Upper lobe of left lung (tissue), 6 donors: ENCODE measurements around the gene RUNX2. TPM values are rescaled to one million over a fixed set of nuclear protein-coding genes. Genes with fewer than 3 reads are reported as not detected.
A peak's percentile ranks its signal among the peaks of the same experiment; 100 is the strongest.

Experiments
- ATAC-seq, 2 donors: fragments of 200-7000 bp; cut with Tn5 transposase; one replicate each; pipeline ENCODE4 v1.9.1; 2022; ENCODE audit warnings: mild to moderate bottlenecking in 2 of 2, moderate library complexity in 2 of 2; ENCODE audit not compliant: low FRiP score in 2 of 2
- DNase-seq, 2 donors: peaks; one replicate each; pipeline ENCODE4 v3.0.0-alpha.2; 2019 to 2020
- H3K27ac ChIP-seq, 4 donors: fragments of 200-600 bp; sonication (generic); one replicate each; pipeline ENCODE4 v1.5.1; 2016 to 2019
- H3K27me3 ChIP-seq, 4 donors: fragments of 200-600 bp; sonication (generic); one replicate each; pipeline ENCODE4 v1.5.1; 2017 to 2019
- H3K36me3 ChIP-seq, 4 donors: fragments of 200-600 bp; sonication (generic); one replicate each; pipeline ENCODE4 v1.5.1; 2016 to 2019
- H3K4me1 ChIP-seq, 4 donors: fragments of 200-600 bp; sonication (generic); one replicate each; pipeline ENCODE4 v1.5.1; 2018 to 2019
- H3K4me3 ChIP-seq, 4 donors: fragments of 200-600 bp; sonication (generic); one replicate each; pipeline ENCODE4 v1.5.1; 2017 to 2019; ENCODE audit warnings: mild to moderate bottlenecking in 2 of 4, moderate library complexity in 1 of 4
- H3K9me3 ChIP-seq, 4 donors: fragments of 200-600 bp; sonication (generic); one replicate each; pipeline ENCODE4 v1.5.1; 2018 to 2019
- EP300 ChIP-seq, 4 donors: sonication (generic); formaldehyde crosslinking; IDR thresholded peaks; one replicate each; pipeline ENCODE4 v1.5.1; 2017; ENCODE audit warnings: antibody characterized with exemption in 4 of 4, control low read depth in 2 of 4
- POLR2A ChIP-seq, 4 donors: fragments of 450-650 bp; IDR thresholded peaks; one replicate each; pipeline ENCODE4 v1.5.1; 2016 to 2017; ENCODE audit warnings: antibody characterized with exemption in 4 of 4, mild to moderate bottlenecking in 2 of 4
- POLR2AphosphoS5 ChIP-seq, 2 donors: sonication (generic); formaldehyde crosslinking; IDR thresholded peaks; one replicate each; pipeline ENCODE4 v1.5.1; 2017; ENCODE audit warnings: antibody characterized with exemption in 2 of 2
- WGBS, 2 donors: methylation state at CpG; one replicate each; pipeline ENCODE4 v1.1.5; 2017 to 2018; 5-methylcytosine and 5-hydroxymethylcytosine counted together
- total RNA-seq, 6 donors: library from RNA; depleted of rRNA in 4 of 6; stranded (reverse); fragments of >200 nt in 4 of 6; gene quantifications; one replicate each; pipeline versions ENCODE4 v1.1.0 to v1.2.1, GENCODE V29; 2016 to 2021
- TF ChIP-seq, protein P1 (sequence below), 6 experiments: fragments of 450-650 bp in 4 of 6; fragments of 200-600 bp in 2 of 6; sonication (generic) in 2 of 6; IDR thresholded peaks; one replicate each; pipeline ENCODE4 v1.5.1; 2016 to 2019; ENCODE audit warnings: antibody characterized with exemption in 6 of 6
- donor health status: DM: no; HTN: no; CAD: no; lungs with moderate emphysema.
- donor health status: DM: no; HTN: yes; CAD: no; lungs with severe emphysema.

RUNX2 gene
- total RNA-seq, 6 donors from 2014 or later: 2.6 to 12.2 (median 5.5) TPM

DNA sequence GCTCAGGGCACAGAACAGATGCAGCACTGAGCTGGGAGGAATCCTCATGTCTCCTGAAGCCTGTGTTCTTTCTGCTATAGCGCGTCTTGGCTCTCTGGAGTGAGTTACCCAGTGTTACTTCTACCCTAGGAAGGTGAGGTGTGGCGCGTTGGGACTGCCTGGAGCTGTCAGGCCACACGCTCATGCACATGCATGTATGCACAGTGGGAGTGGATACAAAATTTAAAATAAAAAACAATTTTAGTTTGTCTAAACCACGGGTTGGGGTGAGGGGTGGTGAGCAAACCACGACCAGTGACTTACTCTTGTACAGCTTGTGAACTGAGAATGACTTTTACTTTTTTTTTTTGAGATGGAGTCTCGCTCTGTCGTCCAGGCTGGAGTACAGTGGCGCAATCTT is 348.2 kb downstream of the RUNX2 start:
- H3K4me1 ChIP-seq: peaks cover 0 to 7% (median 6%) of the 10 kb centered on the region in 4 donors
- H3K4me3 ChIP-seq: no peak overlapping the region
- H3K36me3 ChIP-seq: no peaks in the 10 kb centered on the region
- H3K27ac ChIP-seq: no peak overlapping the region
- ATAC-seq: peak in 1 of 2 donors; percentile 34
- 84 to 89% methylated on average over 10 of the region's 10 CpGs for WGBS, 2 donors
- no peak for TF ChIP-seq POLR2AphosphoS5 (IDR thresholded peaks at IDR 0.05)
- TF ChIP-seq, protein P1, sequence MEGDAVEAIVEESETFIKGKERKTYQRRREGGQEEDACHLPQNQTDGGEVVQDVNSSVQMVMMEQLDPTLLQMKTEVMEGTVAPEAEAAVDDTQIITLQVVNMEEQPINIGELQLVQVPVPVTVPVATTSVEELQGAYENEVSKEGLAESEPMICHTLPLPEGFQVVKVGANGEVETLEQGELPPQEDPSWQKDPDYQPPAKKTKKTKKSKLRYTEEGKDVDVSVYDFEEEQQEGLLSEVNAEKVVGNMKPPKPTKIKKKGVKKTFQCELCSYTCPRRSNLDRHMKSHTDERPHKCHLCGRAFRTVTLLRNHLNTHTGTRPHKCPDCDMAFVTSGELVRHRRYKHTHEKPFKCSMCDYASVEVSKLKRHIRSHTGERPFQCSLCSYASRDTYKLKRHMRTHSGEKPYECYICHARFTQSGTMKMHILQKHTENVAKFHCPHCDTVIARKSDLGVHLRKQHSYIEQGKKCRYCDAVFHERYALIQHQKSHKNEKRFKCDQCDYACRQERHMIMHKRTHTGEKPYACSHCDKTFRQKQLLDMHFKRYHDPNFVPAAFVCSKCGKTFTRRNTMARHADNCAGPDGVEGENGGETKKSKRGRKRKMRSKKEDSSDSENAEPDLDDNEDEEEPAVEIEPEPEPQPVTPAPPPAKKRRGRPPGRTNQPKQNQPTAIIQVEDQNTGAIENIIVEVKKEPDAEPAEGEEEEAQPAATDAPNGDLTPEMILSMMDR (IDR thresholded peaks at IDR 0.05): no peak
- TF ChIP-seq EP300 (IDR thresholded peaks at IDR 0.05): no peak
- no peak for TF ChIP-seq POLR2A (IDR thresholded peaks at IDR 0.05)
- no peak for DNase-seq
- no peaks in the 10 kb centered on the region for H3K9me3 ChIP-seq
- H3K27me3 ChIP-seq: no peaks in the 10 kb centered on the region

DNA sequence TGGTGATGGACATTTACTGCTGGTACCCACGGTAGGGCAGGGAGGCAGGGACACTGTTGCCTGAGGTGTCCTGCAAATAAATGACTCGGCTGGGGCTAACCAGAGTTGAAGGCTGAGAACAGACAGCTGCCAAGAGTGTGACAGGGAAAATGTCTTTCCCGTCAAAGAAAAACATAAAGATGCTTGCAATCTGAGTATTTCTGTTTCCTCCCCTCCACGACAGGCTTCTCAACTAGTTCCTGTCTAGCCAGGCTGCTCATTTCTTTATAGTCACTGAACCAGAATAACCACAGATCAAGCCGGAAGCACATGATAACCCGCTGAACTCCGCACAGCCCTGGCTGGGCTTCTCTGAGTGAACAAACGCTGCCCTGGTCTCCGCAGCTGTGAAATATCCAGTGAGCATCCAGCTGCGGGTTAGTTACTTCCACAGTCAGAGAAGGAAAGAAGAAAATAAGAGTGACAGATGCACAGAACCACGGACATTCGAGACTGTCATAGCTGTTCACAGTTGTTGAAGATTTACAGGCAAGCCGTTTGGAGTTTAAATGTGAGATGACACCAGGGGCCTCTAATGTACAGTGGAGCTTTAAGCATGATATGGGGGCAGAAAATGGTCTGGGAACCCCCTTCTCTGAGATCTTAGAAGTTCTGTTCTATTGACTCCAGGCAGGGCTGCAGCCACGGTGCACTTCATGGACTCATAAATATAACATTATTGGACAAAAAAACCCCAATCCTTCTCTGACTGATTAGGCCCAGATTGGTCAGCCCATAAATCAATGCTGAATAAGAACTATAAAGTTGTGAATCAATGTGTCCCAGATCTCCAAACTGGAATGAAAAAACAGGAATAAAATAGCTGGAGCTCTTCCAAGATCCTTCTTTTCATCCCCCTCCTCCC is 349.5 kb downstream of the RUNX2 start:
- WGBS, 2 donors: 13 to 15% methylated on average over 14 of the region's 14 CpGs
- no peak for TF ChIP-seq POLR2AphosphoS5 (IDR thresholded peaks at IDR 0.05)
- peak in 1 of 4 donors; percentile 6 for TF ChIP-seq POLR2A (IDR thresholded peaks at IDR 0.05)
- peak in 1 of 2 donors; percentile 76 for ATAC-seq

DNA sequence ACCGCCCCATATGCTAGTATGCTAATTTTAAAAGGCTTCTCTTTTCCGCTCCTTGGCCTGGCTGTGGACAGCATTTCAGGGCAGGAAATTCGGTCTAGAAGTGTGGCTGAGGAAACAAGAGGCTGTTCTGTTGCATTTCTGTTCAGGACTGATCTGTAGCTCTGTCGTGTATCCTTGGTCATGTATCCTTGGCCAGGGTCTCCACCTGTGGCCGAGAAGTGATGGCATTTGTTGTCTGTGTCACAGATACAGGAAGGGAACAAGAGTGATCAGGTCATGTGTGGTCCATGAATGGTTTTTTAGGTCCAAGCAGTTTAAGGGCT is 350.1 kb downstream of the RUNX2 start:
- Histone ChIP-seq H3K36me3 (no peaks in the 10 kb centered on the region), H3K9me3 (no peaks in the 10 kb centered on the region), H3K4me3 (no peak overlapping the region), H3K27me3 (no peaks in the 10 kb centered on the region), H3K4me1 (peaks cover 0 to 7% (median 6%) of the 10 kb centered on the region in 4 donors), H3K27ac (no peak overlapping the region)
- TF ChIP-seq, protein P1 (IDR thresholded peaks at IDR 0.05): no peak
- TF ChIP-seq POLR2AphosphoS5 (IDR thresholded peaks at IDR 0.05) (no peak), POLR2A (IDR thresholded peaks at IDR 0.05) (no peak)
- DNase-seq: no peak
- WGBS, 2 donors: 64 to 66% methylated on average over 5 of the region's 5 CpGs
- ATAC-seq: no peak

More for the DNA sequence above, 349.5 kb downstream of the RUNX2 start:
- Histone ChIP-seq H3K27ac (peak overlapping the region in 1 of 4 donors; percentile 36), H3K4me1 (peaks cover 0 to 7% (median 6%) of the 10 kb centered on the region in 4 donors), H3K4me3 (no peak overlapping the region), H3K27me3 (no peaks in the 10 kb centered on the region), H3K9me3 (no peaks in the 10 kb centered on the region), H3K36me3 (no peaks in the 10 kb centered on the region)
- peak in 1 of 2 donors; percentile 31 for DNase-seq

DNA sequence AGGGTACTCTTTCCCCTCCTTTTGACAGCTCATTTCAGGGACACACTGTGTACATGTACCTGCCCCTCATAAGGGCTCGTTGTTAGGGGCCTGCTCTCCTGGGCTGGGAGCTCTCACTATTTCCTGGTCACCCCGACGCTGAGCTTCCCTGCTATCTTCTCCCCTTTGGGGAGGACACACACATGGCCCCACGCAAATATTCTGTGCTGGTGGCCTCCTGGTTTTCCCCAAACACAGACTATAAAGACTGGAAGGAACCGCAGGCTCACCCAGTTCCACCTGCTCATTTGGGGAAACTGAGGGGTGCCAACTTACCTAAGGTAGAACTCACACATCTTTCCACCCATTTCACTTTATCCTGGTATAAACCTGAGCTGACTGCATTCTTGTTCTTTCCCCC is 351.0 kb downstream of the RUNX2 start:
- Histone ChIP-seq H3K9me3 (no peaks in the 10 kb centered on the region), H3K36me3 (no peaks in the 10 kb centered on the region), H3K4me1 (peaks cover 0 to 7% (median 6%) of the 10 kb centered on the region in 4 donors), H3K27me3 (no peaks in the 10 kb centered on the region), H3K4me3 (no peak overlapping the region), H3K27ac (no peak overlapping the region)
- WGBS, 2 donors: 72 to 97% methylated on average over 5 of the region's 5 CpGs
- ATAC-seq: peak in 1 of 2 donors; percentile 60
- no peak for DNase-seq
- TF ChIP-seq POLR2AphosphoS5 (IDR thresholded peaks at IDR 0.05) (no peak), EP300 (IDR thresholded peaks at IDR 0.05) (no peak), POLR2A (IDR thresholded peaks at IDR 0.05) (no peak)
- TF ChIP-seq, protein P1 (IDR thresholded peaks at IDR 0.05): no peak

DNA sequence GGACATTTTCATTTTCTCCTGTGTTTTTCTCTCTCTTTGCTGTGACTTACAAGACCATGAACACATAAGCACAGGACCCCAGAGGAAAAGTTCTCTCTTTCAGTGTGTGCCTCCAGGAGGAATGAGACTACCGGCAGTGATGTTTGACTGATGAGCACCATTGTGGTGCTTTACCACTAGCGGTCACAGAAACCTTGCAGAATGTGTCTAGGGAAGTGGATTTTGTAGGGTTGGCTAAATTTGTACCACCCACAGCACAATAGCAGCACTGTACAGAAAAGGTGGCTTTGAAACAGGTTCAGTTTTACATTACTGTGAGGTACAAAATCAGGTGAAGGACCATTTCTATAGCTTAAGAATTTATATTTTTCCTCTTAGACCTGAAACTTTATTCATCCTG is 351.5 kb downstream of the RUNX2 start:
- no peak for ATAC-seq
- no peaks in the 10 kb centered on the region for H3K36me3 ChIP-seq
- no peaks in the 10 kb centered on the region for H3K27me3 ChIP-seq
- H3K9me3 ChIP-seq: no peaks in the 10 kb centered on the region
- no peak for DNase-seq
- H3K27ac ChIP-seq: no peak overlapping the region
- TF ChIP-seq POLR2AphosphoS5 (IDR thresholded peaks at IDR 0.05) (no peak), POLR2A (IDR thresholded peaks at IDR 0.05) (no peak), EP300 (IDR thresholded peaks at IDR 0.05) (no peak)
- TF ChIP-seq, protein P1 (IDR thresholded peaks at IDR 0.05): no peak
- H3K4me3 ChIP-seq: no peak overlapping the region
- H3K4me1 ChIP-seq: peaks cover 0 to 7% (median 6%) of the 10 kb centered on the region in 4 donors
- 83 to 97% methylated on average over 2 of the region's 2 CpGs for WGBS, 2 donors
